ENCODE measurements around the gene PIK3AP1.

PIK3AP1 gene

GRCh38 chr10:96650958-96651357, 69.4 kb downstream of the PIK3AP1 start:
- TF ChIP-seq CTCF (IDR thresholded peaks at IDR 0.05; ENCODE audit: low read depth, low read length, missing control alignments) = no peak
- no peak overlapping the region for H3K4me3 ChIP-seq (ENCODE audit: low read depth, low read length)
- in situ Hi-C loops (cut with HindIII; ENCODE audit: low sequenced_read_pairs) = no loop called here
- no peak for DNase-seq (ENCODE audit: low read depth)

GRCh38 chr10:96648297-96648696, 72.0 kb downstream of the PIK3AP1 start:
- in situ Hi-C loops (cut with HindIII; ENCODE audit: low sequenced_read_pairs) = no loop called here
- TF ChIP-seq CTCF (IDR thresholded peaks at IDR 0.05; ENCODE audit: low read depth, low read length, missing control alignments) = no peak
- no peak for DNase-seq (ENCODE audit: low read depth)
- no peak overlapping the region for H3K4me3 ChIP-seq (ENCODE audit: low read depth, low read length)

DNA sequence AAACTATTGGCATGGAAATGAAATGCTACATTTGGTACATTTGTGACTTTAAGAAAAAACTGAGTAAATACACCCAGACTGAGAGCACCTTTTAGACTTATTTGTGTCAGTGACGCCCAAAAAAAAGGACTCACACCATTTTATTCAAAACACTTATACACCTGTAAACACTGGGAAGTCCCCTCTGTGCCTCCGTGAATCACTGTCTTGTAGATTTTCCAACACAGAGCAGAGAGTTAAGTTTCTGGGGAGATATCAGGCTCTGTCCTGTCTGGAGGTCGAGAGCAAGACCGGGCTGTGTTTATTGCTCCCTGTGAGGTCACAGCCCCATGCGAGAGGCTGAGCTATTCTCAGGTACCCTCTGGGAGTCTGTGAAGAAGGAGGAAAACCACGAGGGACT, 72.8 kb downstream of the PIK3AP1 start:
- H3K4me3 ChIP-seq (ENCODE audit: low read depth, low read length) = no peak overlapping the region
- in situ Hi-C loops (cut with HindIII; ENCODE audit: low sequenced_read_pairs) = no loop called here

GRCh38 chr10:96646751-96647166, 73.6 kb downstream of the PIK3AP1 start:
- DNase-seq (ENCODE audit: low read depth) = no peak
- in situ Hi-C loops (cut with HindIII; ENCODE audit: low sequenced_read_pairs) = no loop called here
- TF ChIP-seq CTCF (IDR thresholded peaks at IDR 0.05; ENCODE audit: low read depth, low read length, missing control alignments) = no peak

More for the DNA sequence above, 72.8 kb downstream of the PIK3AP1 start:
- no peak for TF ChIP-seq CTCF (IDR thresholded peaks at IDR 0.05; ENCODE audit: low read depth, low read length, missing control alignments)
- DNase-seq (ENCODE audit: low read depth) = no peak

GRCh38 chr10:96646301-96646700, 74.0 kb downstream of the PIK3AP1 start:
- no peak for DNase-seq (ENCODE audit: low read depth)
- H3K4me3 ChIP-seq (ENCODE audit: low read depth, low read length) = no peak overlapping the region

More at GRCh38 chr10:96646751-96647166, 73.6 kb downstream of the PIK3AP1 start:
- H3K4me3 ChIP-seq (ENCODE audit: low read depth, low read length) = no peak overlapping the region

DNA sequence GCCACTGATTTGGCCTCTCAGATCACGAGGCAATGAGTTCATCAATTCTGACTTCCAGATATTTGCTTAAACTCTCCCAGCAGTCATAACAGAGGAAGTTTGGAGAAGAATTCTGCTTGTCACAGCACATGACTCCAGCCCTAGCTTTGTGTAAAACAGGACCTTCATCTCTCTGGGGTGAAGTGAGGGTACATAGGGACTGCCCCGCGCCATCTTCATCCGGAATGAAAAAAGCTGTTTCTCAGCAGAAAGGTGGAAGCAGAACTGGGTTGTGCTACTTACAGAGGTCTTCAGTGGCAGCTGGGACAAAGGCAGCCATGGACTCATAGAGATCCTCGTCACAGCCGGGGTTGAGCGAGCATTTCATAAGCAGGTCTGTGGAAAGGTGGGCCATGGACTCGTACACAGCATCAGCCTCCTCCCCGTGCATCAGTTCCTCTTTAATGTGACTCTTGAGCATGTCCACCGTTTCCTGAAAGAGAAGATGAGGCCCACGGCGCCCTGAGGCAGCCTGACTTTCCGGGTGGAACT, 75.1 kb downstream of the PIK3AP1 start:
- no peak overlapping the region for H3K4me3 ChIP-seq (ENCODE audit: low read depth, low read length)
- in situ Hi-C loops (cut with HindIII; ENCODE audit: low sequenced_read_pairs) = no loop called here
- TF ChIP-seq CTCF (IDR thresholded peaks at IDR 0.05; ENCODE audit: low read depth, low read length, missing control alignments) = no peak
- no peak for DNase-seq (ENCODE audit: low read depth)

More at GRCh38 chr10:96646301-96646700, 74.0 kb downstream of the PIK3AP1 start:
- in situ Hi-C loops (cut with HindIII; ENCODE audit: low sequenced_read_pairs) = no loop called here
- no peak for TF ChIP-seq CTCF (IDR thresholded peaks at IDR 0.05; ENCODE audit: low read depth, low read length, missing control alignments)

Measured in astrocyte of the cerebellum (primary cell).